Thyroid gland (tissue), 4 donors: ENCODE measurements around the gene MGAT5.

Source experiments
- CTCF ChIP-seq, 6 experiments: fragments of 200-600 bp in 3 of 6; fragments of 450-650 bp in 3 of 6; sonication (generic) in 3 of 6; IDR thresholded peaks; one replicate each; pipeline ENCODE4 v1.5.1; 2016 to 2019; ENCODE audit warnings: antibody characterized with exemption in 6 of 6, mild to moderate bottlenecking in 2 of 6, inconsistent platforms in 1 of 6, moderate library complexity in 1 of 6
- POLR2A ChIP-seq, 2 donors: fragments of 450-650 bp; IDR thresholded peaks; one replicate each; pipeline ENCODE4 v1.6.1; 2017; ENCODE audit warnings: antibody characterized with exemption in 2 of 2, mild to moderate bottlenecking in 2 of 2, moderate library complexity in 1 of 2

- TF ChIP-seq CTCF (IDR thresholded peaks at IDR 0.05) (no peak), POLR2A (IDR thresholded peaks at IDR 0.05) (no peak)
Observed at GRCh38 chr2:134217351-134217750, 36.5 kb upstream of the MGAT5 start.
